Stimulated activated CD8-positive, alpha-beta memory T cell treated with anti-CD3 and anti-CD28 coated beads, Interleukin-2, amount 100 ng/mL, for 1 hour (primary cell): ENCODE data around the gene OPTC.
"Not testable (repeated sequence)": the region's sequence is repeated elsewhere in the genome, so short reads cannot be mapped to it uniquely, and the experiment has no call there.

Experiments used
- DNase-seq, 2 donors: peaks; one replicate each; pipeline ENCODE4 v3.0.0-alpha.2; 2020; ENCODE audit warnings: low read depth in 2 of 2

OPTC gene

GRCh38 chr1:203493901-203494300, at the start of gene OPTC:
Gene OPTC (plus strand): TSS chr1:203494153. CDS start chr1:203496006, 1,853 bp downstream.
- no peak for DNase-seq

- no peak for DNase-seq
Measured at GRCh38 chr1:203444171-203444576, 49.8 kb upstream of the OPTC start.

- no peak for DNase-seq
Measured at GRCh38 chr1:203447151-203447550, 46.8 kb upstream of the OPTC start.

- not testable (repeated sequence) for DNase-seq
Measured at GRCh38 chr1:203447598-203447997, 46.4 kb upstream of the OPTC start.

GRCh38 chr1:203448521-203449061, 45.4 kb upstream of the OPTC start:
- DNase-seq = no peak

- no peak for DNase-seq
Measured at GRCh38 chr1:203450001-203450400, 44.0 kb upstream of the OPTC start.

- DNase-seq = no peak
Measured at GRCh38 chr1:203450479-203451149, 43.3 kb upstream of the OPTC start.

- DNase-seq = no peak
Measured at GRCh38 chr1:203451836-203452784, 41.8 kb upstream of the OPTC start.

GRCh38 chr1:203453016-203453415, 40.9 kb upstream of the OPTC start:
- no peak for DNase-seq

- DNase-seq = no peak
Measured at GRCh38 chr1:203453616-203454015, 40.3 kb upstream of the OPTC start.

GRCh38 chr1:203454986-203455471, 38.9 kb upstream of the OPTC start:
- no peak for DNase-seq

- DNase-seq = no peak
Measured at GRCh38 chr1:203455706-203456105, 38.2 kb upstream of the OPTC start.

GRCh38 chr1:203456577-203456976, 37.4 kb upstream of the OPTC start:
- no peak for DNase-seq

GRCh38 chr1:203458078-203458477, 35.9 kb upstream of the OPTC start:
- DNase-seq = no peak

- no peak for DNase-seq
Measured at GRCh38 chr1:203459671-203460201, 34.2 kb upstream of the OPTC start.

- no peak for DNase-seq
Measured at GRCh38 chr1:203461717-203462116, 32.2 kb upstream of the OPTC start.

GRCh38 chr1:203462143-203462542, 31.8 kb upstream of the OPTC start:
- no peak for DNase-seq

GRCh38 chr1:203462878-203463277, 31.1 kb upstream of the OPTC start:
- DNase-seq = no peak

GRCh38 chr1:203463469-203464062, 30.4 kb upstream of the OPTC start:
- no peak for DNase-seq

GRCh38 chr1:203464226-203464625, 29.7 kb upstream of the OPTC start:
- DNase-seq = no peak

GRCh38 chr1:203464743-203465142, 29.2 kb upstream of the OPTC start:
- no peak for DNase-seq
